Measurements from ENCODE around the gene FAM222B.

FAM222B gene

DNA sequence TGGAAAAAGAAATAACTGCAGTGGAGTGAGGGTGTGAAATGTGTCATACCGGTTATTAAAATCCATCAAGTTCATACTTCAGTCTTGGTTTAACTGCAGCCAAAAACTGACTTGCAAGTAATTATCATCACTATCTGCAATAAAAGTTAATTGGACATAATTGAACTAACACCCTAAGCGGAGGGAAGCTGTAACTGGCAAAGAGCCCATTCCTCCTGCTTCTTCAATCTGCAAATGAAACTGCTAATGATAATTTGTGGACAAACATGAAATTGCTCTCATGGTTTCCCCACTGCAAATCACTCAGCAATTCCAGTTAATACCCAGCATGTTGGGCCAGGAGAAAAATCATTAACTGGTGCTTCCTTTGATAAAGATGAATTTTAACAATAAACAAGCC is 46.5 kb downstream of the FAM222B start:
- Histone ChIP-seq H3K4me1 (ENCODE audit: control insufficient read depth, insufficient read depth, low read length) (peaks cover 6% of the 10 kb centered on the region; the same call in 1 of the 2 replicates), H3K9me3 (ENCODE audit: control insufficient read depth, insufficient read depth, low read depth, low read length) (no peaks in the 10 kb centered on the region), H3K4me3 (ENCODE audit: low read depth, low read length) (no peak overlapping the region), H3K36me3 (ENCODE audit: control insufficient read depth in 2 of 2, insufficient read depth in 1 of 2, low read length in 2 of 2) (no peaks in the 10 kb centered on the region; a peak in 1 of 3 replicates), H3K27ac (ENCODE audit: extremely low read depth, low read depth, low read length) (no peak overlapping the region)
- ChIA-PET POLR2A (no interaction called here), CTCF (no interaction called here)
- TF ChIP-seq, protein P1, sequence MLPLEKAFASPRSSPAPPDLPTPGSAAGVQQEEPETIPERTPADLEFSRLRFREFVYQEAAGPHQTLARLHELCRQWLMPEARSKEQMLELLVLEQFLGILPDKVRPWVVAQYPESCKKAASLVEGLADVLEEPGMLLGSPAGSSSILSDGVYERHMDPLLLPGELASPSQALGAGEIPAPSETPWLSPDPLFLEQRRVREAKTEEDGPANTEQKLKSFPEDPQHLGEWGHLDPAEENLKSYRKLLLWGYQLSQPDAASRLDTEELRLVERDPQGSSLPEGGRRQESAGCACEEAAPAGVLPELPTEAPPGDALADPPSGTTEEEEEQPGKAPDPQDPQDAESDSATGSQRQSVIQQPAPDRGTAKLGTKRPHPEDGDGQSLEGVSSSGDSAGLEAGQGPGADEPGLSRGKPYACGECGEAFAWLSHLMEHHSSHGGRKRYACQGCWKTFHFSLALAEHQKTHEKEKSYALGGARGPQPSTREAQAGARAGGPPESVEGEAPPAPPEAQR (tag by site-specific recombination; IDR thresholded peaks at IDR 0.05): no peak
- no peak for TF ChIP-seq ZNF121 (tag by site-specific recombination; IDR thresholded peaks at IDR 0.05)
- TF ChIP-seq SP7 (tag by site-specific recombination; IDR thresholded peaks at IDR 0.05): 0 out of 2 replicates have a peak, but pooled peaks have one; percentile 26
- TF ChIP-seq ZNF19 (tag by site-specific recombination; IDR thresholded peaks at IDR 0.05; ENCODE audit: low read depth): no peak
- TF ChIP-seq RBAK (tag by site-specific recombination; IDR thresholded peaks at IDR 0.05): no peak
- TF ChIP-seq ZNF785 (tag by site-specific recombination; IDR thresholded peaks at IDR 0.05): no peak
- 0 out of 2 replicates have a peak, but pooled peaks have one; percentile 29 for TF ChIP-seq ZNF394 (tag by site-specific recombination; IDR thresholded peaks at IDR 0.05; ENCODE audit: borderline replicate concordance)
- TF ChIP-seq ZNF548 (tag by site-specific recombination; IDR thresholded peaks at IDR 0.05): no peak
- TF ChIP-seq ZNF324 (tag by site-specific recombination; IDR thresholded peaks at IDR 0.05): no peak
- TF ChIP-seq SCRT2 (tag by site-specific recombination; IDR thresholded peaks at IDR 0.05): no peak
- no peak for TF ChIP-seq ZNF335 (tag by site-specific recombination; conservative IDR thresholded peaks at IDR 0.05)
- TF ChIP-seq ZNF558 (tag by site-specific recombination; IDR thresholded peaks at IDR 0.05): no peak
- no peak for TF ChIP-seq ZNF530 (tag by site-specific recombination; IDR thresholded peaks at IDR 0.05; ENCODE audit: low read depth)
- TF ChIP-seq ZBTB6 (tag by site-specific recombination; IDR thresholded peaks at IDR 0.05): no peak
- TF ChIP-seq GLI4 (tag by site-specific recombination; IDR thresholded peaks at IDR 0.05): no peak
- TF ChIP-seq ZEB2 (tag by site-specific recombination; IDR thresholded peaks at IDR 0.05): no peak
- TF ChIP-seq PRDM4 (tag by site-specific recombination; IDR thresholded peaks at IDR 0.05): peak; percentile 55
- TF ChIP-seq ZNF776 (tag by site-specific recombination; IDR thresholded peaks at IDR 0.05; ENCODE audit: borderline replicate concordance): no peak
- peak; percentile 63 for TF ChIP-seq WT1 (tag by site-specific recombination; IDR thresholded peaks at IDR 0.05)
- TF ChIP-seq OVOL3 (tag by site-specific recombination; IDR thresholded peaks at IDR 0.05): 0 out of 2 replicates have a peak, but pooled peaks have one; percentile 24
- no peak for TF ChIP-seq ZNF174 (tag by site-specific recombination; IDR thresholded peaks at IDR 0.05)
- peak; percentile 30; the same call in 1 of the 2 replicates for TF ChIP-seq ZBTB17 (tag by site-specific recombination; IDR thresholded peaks at IDR 0.05)
- TF ChIP-seq ZNF133 (tag by site-specific recombination; IDR thresholded peaks at IDR 0.05): no peak
- 0 out of 2 replicates have a peak, but pooled peaks have one; percentile 23 for TF ChIP-seq ZNF843 (tag by site-specific recombination; IDR thresholded peaks at IDR 0.05)
- TF ChIP-seq MEIS1 (CRISPR knock-in tag; IDR thresholded peaks at IDR 0.05; ENCODE audit: borderline replicate concordance): no peak
- no peak for TF ChIP-seq ZBTB10 (tag by site-specific recombination; IDR thresholded peaks at IDR 0.05)
- TF ChIP-seq ZNF114 (tag by site-specific recombination; IDR thresholded peaks at IDR 0.05): no peak
- TF ChIP-seq, protein P2, sequence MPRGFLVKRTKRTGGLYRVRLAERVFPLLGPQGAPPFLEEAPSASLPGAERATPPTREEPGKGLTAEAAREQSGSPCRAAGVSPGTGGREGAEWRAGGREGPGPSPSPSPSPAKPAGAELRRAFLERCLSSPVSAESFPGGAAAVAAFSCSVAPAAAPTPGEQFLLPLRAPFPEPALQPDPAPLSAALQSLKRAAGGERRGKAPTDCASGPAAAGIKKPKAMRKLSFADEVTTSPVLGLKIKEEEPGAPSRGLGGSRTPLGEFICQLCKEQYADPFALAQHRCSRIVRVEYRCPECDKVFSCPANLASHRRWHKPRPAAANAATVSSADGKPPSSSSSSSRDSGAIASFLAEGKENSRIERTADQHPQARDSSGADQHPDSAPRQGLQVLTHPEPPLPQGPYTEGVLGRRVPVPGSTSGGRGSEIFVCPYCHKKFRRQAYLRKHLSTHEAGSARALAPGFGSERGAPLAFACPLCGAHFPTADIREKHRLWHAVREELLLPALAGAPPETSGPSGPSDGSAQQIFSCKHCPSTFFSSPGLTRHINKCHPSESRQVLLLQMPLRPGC (tag by site-specific recombination; IDR thresholded peaks at IDR 0.05): peak; percentile 70
- TF ChIP-seq, protein P3, sequence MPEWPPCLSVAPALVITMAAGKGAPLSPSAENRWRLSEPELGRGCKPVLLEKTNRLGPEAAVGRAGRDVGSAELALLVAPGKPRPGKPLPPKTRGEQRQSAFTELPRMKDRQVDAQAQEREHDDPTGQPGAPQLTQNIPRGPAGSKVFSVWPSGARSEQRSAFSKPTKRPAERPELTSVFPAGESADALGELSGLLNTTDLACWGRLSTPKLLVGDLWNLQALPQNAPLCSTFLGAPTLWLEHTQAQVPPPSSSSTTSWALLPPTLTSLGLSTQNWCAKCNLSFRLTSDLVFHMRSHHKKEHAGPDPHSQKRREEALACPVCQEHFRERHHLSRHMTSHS (tag by site-specific recombination; IDR thresholded peaks at IDR 0.05): no peak
- no peak for TF ChIP-seq ZNF549 (tag by site-specific recombination; IDR thresholded peaks at IDR 0.05)

Data from HEK293 (cell line).